Cardiac fibroblast (primary cell): Measurements from ENCODE around the gene SYT4.
A peak's percentile ranks its signal among the peaks of the same experiment; 100 is the strongest.
"Not testable (repeated sequence)": the region's sequence is repeated elsewhere in the genome, so short reads cannot be mapped to it uniquely, and the experiment has no call there.

ENCODE experiments used
- DNase-seq, 2 donors: peaks; one replicate each; pipeline versions ENCODE4 v3.0.0 to v3.0.0-alpha.2; 2010; ENCODE audit warnings: low read depth in 2 of 2
- H3K4me3 ChIP-seq, 2 donors: replicated peaks in 1 of 2; 1 replicate in 1 of 2; 2 replicates in 1 of 2; pipeline ENCODE4 v1.5.1; 2011; ENCODE audit warnings: low read depth in 2 of 2, low read length in 2 of 2, mild to moderate bottlenecking in 2 of 2, moderate library complexity in 1 of 2
- TF ChIP-seq, protein P1 (sequence below): IDR thresholded peaks from one replicate; pipeline ENCODE4 v1.5.1; 2011; ENCODE audit warnings: low read depth, mild to moderate bottlenecking, low read length, inconsistent platforms

The SYT4 gene, protein sequence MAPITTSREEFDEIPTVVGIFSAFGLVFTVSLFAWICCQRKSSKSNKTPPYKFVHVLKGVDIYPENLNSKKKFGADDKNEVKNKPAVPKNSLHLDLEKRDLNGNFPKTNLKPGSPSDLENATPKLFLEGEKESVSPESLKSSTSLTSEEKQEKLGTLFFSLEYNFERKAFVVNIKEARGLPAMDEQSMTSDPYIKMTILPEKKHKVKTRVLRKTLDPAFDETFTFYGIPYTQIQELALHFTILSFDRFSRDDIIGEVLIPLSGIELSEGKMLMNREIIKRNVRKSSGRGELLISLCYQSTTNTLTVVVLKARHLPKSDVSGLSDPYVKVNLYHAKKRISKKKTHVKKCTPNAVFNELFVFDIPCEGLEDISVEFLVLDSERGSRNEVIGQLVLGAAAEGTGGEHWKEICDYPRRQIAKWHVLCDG

DNA sequence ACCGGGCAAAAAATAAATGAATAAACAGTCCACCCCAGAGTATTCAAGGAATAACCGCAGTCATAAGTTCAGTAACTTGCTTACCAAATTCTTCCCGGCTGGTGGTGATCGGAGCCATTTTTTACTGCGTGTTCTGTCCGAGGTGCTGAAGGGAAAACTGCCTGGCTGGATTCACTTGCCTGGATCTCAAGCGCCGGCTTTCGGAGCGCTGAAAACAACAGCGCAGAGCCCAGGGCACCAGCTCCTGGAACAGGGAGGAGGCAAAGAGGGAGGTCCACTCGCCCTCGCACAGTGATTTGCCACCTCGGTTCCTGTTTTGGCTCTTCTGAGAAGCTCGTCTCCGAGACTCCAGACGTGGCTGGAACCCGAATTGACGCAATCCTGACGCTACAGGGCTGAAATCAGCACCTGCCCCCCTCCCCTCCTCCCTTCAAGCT lies at the start of gene SYT4:
Gene SYT4 (minus strand): TSS at position 327 of the 437 bp plus-strand sequence. CDS start 209 bp downstream, at position 118.
- TF ChIP-seq, protein P1, sequence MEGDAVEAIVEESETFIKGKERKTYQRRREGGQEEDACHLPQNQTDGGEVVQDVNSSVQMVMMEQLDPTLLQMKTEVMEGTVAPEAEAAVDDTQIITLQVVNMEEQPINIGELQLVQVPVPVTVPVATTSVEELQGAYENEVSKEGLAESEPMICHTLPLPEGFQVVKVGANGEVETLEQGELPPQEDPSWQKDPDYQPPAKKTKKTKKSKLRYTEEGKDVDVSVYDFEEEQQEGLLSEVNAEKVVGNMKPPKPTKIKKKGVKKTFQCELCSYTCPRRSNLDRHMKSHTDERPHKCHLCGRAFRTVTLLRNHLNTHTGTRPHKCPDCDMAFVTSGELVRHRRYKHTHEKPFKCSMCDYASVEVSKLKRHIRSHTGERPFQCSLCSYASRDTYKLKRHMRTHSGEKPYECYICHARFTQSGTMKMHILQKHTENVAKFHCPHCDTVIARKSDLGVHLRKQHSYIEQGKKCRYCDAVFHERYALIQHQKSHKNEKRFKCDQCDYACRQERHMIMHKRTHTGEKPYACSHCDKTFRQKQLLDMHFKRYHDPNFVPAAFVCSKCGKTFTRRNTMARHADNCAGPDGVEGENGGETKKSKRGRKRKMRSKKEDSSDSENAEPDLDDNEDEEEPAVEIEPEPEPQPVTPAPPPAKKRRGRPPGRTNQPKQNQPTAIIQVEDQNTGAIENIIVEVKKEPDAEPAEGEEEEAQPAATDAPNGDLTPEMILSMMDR, result no peak
- DNase-seq, result peak; percentile 74 to 77
- no peak within 1 kb of the TSS for H3K4me3 ChIP-seq

DNA sequence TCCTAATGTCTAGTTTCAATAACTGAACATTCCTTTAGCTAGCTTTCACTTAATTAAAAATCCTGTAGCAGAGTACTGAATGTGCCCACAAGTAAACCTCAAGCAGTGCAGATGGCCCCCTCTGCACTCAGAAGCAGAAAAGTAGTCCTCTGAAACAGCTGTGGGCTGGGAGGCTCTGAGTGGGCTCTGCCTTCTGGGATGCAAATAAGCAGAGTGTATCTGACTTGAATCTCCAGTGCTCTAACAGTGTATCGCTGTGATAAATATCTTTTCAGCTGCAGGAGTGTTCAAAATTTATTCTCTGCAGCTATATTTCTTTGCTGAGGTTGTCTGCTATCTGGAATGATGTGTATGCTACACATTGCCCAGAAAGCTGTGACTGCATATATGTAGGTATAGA lies 44.8 kb upstream of the SYT4 start:
- TF ChIP-seq, protein P1, result no peak
- H3K4me3 ChIP-seq, result no peak overlapping the region
- DNase-seq, result no peak

DNA sequence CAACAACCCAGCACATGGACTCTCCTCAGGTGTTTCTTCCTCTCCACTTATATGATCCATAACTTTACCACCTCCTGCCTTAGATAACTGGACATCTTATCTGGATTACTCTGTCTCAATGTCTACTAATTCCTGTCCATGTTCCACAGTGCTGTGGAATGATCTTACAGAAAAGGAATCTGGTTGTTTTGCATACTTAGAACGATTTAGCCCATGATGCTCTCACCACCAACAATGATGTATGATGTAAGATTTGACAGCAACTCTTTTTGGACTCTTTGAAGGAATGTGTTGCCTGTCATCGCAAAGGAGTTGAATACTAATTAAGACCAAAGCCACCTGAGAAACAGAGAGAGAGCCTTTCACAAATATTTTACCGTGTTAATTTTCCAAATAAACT lies 37.7 kb upstream of the SYT4 start:
- DNase-seq, result peak in 1 of 2 donors; percentile 22
- TF ChIP-seq, protein P1, result no peak
- H3K4me3 ChIP-seq, result no peak overlapping the region

DNA sequence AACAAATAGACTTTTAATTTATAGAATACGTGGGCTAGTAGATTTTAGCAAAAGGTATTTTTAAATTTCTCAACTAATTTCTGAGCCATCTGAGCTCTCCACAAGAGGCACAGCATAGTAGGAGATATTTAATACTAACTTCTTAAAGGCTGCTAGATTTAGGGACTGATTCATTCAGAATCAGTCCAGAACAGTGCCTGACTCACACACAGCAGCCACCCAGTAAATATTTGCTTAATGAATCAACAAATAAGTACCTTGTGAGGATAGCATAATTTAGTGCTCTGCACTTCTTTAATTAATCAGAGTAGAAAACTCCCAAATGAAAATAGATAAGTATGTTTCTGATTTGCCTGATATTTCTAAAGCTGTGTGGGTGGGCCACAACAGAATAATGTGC lies 35.6 kb upstream of the SYT4 start:
- peak in 1 of 2 donors; percentile 53 for DNase-seq
- TF ChIP-seq, protein P1, result no peak
- H3K4me3 ChIP-seq, result no peak overlapping the region

DNA sequence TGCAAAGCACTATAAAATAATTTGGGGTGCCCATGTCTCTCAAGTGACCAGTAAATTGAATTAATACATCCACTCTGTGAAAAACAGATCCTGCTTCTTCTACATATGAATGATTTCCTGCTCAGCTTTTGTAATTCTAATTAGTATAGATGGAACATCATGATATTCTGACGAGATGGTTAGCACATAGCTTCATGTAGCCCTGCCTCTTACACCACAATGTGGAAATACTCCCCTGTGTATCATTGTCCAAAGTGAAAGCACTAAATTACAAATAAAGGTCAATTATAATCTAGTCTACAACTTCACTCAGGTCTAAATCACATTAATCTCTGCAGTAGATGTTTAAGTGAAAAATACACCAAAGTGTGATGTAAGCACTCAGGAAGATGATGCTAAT lies 32.9 kb upstream of the SYT4 start:
- TF ChIP-seq, protein P1, result no peak
- no peak for DNase-seq
- no peak overlapping the region for H3K4me3 ChIP-seq

DNA sequence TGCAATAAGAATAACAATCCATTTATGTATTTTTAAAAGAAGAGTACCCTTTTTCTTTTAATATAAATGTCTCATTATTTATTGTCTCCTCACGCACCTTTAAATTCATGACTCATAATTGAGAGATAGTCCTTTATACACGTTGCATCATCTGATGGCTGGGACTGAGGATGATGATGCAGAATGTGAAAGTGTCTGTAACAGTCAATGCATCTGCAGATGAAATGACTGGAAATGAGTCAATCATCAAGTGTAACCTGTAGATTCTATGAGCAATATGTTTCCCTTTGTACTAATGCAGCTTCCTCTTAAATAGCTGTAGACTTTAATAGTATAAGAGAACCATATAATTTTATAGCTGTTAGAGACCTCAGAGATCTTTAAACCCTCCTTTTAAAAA lies 26.1 kb upstream of the SYT4 start:
- TF ChIP-seq, protein P1, result no peak
- H3K4me3 ChIP-seq, result no peak overlapping the region
- peak in 1 of 2 donors; percentile 11 for DNase-seq

DNA sequence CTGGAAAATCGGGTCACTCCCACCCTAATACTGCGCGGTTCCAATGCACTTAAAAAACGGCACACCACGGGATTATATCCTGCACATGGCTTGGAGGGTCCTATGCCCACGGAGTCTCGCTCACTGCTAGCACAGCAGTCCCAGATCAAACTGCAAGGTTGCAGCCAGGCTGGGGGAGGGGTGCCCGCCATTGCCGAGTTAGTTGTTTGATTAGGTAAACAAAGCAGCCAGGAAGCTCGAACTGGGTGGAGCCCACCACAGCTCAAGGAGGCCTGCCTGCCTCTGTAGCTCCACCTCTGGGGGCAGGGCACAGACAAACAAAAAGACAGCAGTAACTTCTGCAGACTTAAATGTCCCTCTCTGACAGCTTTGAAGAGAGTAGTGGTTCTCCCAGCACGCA lies 8.9 kb upstream of the SYT4 start:
- DNase-seq, H3K4me3 ChIP-seq: not testable (repeated sequence)
